GM18502 (cell line): ENCODE data around the gene PDE4D.
"Not testable (repeated sequence)": the region's sequence is repeated elsewhere in the genome, so short reads cannot be mapped to it uniquely, and the experiment has no call there.

Experiments used
- ATAC-seq: cut with Tn5 transposase; IDR thresholded peaks from one replicate; pipeline ENCODE4 v1.9.1; 2021; ENCODE audit warnings: mild to moderate bottlenecking; ENCODE audit not compliant: unreplicated experiment, poor library complexity

Gene PDE4D

DNA sequence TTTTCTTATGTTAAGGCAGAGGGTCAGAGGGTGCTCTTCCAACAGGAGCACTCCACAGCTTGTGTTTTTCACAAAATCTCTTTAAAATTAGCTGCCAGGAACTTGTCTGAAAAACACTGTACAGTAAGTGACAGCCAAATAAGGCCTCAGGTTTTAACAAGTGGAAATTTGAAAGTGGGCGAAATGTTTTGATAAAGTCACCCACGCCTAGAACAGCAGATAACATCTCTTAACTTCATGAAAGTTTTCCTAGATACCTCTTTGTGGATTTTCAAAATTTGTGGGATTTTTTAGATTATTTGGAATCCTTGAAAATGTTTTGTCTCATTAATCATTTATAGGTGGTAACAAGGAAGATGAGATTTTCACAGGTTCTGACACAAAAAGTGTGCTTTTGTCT, 121.3 kb downstream of the PDE4D start:
- no peak for ATAC-seq

DNA sequence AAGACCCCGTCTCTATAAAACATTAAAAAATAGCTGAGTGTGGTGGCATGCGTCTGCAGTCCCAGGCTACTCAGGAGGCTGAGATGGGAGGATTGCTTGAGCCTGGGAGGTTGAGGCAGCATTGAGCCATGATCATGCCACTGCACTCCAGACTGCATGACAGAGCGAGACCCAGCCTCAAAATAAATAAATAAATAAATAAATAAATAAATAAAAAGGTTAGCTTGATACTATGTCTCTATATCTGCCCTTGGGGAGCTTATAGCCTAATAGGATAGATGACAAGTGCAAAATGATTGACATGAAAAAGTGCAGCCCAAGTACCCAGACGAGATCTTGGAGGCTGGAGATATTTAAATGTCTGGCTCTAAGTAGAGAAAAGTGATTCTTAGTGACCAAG, 122.6 kb downstream of the PDE4D start:
- ATAC-seq = no peak

DNA sequence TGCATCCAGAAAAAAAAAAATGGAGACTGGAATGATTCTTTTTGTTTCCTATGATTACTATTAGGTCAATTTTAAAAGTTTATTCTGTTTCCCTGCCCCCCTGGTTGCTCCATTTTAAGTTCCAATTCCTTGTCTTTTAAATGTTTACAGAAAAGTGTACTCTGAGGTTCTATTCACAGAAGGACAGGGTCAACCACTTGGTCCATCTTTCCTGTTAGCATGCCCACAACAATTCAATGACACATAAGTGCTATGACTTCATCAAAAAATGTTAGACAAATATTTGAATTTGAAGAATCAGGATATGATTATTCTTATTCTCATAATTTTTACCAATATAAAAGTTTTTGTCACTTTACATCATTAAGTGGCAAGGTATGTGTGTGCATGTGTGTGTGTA, 123.7 kb downstream of the PDE4D start:
- ATAC-seq = no peak

DNA sequence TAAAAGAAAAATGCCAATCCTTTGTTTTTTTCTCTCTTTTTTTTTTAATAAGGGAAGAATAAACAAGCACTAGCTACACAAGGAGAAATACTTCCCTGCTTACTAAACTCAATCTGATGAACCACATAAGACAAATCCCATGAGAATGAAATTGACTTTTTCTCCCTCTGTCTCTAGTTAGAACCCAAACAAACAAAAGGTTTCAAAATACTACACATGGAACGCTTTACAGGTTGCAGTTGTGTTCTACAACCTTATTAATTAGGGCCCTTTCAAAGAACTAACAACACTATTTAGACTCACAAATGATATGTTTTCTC, 124.5 kb downstream of the PDE4D start:
- no peak for ATAC-seq

DNA sequence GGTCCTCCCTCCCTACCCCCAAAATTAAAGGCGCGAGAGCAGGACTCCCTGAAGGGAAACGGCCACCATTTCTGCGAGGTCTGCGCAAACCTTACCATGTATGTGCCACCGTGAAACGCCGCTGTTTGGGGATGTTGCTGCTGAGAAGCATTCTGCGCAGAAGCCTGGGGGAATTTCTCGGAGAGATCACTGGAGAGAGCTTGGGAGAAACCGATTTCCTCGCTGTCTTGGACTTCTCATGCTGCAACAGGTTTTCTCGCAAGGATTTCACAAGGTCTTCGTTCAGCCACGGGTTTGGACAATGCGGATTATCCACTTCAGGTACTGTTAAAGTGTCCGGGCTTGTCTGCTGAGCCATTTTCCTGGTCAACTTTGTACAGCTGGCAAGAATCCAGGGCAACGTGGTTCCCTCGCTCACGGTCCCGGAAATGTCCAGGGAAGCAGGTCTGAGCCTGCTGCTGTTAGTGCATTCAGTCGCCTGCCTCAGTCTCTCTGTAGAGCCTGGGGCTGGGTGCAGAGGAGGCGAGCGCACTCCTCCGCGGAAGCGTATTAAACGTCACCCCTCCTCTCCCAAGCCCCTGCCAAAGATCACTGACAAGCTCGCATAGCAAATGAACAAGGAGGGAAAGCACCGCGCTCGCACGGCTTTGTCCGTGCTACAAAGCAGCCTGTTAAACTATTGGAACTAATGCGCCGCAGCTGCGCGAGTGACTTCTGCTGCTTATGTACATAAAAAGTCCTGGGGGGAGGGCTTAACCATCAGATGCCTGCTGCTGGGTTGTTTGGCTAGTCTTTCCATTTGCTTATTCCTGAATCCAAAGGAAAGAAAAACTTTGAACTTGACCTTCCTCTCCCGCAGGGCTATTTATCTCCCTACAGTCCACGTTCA, 125.1 kb downstream of the PDE4D start:
- ATAC-seq = peak; percentile 78

DNA sequence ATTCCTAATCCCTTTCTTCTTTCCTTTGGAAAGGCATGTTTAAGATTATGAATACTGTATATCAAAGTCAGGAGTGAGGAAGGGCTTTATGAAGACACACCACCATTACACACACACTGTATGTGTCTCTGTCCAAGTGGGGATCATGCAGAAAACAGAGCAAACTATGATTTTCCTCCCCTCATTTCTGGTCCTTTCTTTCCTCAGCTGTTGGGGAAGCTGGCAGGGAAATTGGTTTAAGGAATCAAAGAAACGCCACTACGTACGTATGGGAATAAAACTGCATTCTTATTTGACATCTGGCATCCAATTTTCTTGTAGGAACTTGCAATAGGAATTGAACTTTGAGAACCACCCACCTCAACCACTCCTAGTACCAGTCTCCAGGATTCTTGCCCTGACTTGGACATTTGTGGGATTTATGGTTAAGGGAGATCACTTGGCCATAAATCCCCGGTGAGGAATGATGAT, 125.8 kb downstream of the PDE4D start:
- ATAC-seq = no peak

DNA sequence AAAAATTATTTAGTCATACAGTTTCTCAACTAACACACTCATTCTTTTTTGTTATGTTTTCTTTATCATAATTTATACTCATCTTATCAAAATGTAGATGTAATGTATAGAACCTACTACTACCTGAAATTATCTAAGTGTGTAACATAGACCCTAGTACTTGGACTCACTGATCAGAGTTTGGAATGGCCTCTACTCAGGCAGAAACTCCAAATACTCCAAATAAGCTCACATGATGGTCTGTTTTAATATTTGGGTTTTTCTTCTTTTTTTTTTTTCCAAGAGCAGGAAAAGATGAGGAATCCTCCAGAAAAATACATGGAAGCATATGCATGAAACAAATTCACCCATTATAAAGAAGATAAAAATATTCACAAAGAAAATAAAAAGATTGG, 126.3 kb downstream of the PDE4D start:
- no peak for ATAC-seq

DNA sequence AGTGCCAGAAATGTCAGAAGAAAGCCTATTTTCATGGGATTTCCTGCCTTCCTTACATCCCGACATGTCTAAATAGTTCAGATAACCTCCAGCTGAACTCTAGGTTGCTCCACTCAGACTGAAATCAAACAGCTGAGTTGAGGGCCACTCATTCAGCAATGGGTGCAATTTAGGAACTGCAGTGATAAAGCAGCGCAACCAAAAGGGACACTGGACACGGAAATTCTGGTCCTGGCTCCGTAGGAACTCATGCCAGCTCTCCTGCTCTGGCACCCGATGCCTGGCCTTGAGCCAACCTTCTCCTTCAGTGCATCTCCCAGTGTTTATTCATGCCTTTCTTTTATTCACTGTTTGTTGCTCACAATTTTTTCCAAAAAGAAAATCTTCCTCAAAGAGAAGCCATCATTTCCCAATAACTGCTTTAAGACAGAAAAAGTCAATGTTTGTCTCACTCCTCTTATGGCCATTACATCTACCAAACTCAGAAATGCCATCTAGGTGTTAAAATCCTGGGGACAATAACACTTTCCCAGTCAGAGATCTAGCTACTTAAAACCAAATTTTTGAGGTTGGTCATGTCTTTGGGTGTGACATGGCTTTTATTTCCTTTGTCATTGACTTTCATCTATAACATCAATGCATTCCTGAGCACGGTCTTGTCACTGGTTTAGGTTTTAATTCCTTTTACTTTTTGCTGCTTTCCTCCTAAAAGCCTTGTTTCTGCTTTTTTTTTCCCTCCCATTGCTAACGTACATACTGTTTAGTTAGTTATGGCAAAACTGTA, 126.9 kb downstream of the PDE4D start:
- no peak for ATAC-seq

DNA sequence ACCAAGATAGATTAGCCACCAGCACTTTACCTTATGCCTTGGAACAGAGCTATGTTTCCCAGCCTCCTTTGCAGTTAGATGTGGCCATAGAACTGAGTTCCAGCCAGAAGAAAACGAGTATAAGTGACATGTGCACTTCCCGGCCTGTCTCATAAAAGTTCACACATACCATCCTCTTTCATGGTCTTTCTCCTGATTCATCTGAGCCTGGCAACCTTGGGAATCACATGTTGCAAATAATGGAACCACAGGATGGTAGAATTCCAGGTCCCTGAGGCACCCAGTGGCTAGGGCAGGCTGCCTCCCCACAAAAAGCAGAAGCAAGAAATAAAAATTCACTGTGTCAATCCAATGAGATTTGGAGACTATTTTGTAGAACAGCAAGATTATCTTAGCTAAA, 128.1 kb downstream of the PDE4D start:
- no peak for ATAC-seq

DNA sequence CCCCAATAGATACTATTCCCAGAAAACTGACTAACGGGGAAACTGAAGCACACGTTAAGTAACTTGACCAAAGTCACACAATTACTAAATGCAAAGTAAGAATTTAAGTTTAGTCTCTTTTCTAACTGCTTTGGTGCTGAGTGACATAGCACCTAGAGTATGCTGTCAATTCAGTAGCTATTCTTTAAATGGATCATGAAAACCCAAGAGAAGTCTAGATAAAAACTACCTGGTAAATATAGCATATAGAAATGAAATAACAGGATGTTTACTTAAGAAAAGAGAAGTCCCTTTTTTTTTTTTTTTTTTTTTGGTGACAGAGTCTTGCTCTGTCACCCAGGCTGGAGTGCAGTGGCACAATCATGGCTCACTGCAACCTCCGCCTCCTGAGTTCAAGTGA, 129.2 kb downstream of the PDE4D start:
- no peak for ATAC-seq

DNA sequence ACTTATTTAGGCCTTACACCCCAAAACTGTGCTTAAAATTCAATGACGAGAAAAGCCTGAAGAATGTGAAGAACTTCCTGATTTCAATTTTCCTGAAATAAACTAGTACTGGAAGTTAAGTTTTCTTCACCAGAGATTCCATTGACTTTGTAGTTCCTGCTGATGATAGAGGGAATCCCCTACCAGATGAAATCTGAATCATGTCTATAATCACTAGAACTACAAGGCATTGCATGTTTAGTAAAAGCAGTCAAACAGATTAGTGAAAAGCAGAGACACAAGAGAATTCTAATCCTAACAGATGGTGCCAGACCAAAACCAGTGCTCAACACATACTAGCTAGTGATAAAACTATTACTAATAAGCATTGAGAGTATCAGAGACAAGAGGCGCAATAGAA, 130.0 kb downstream of the PDE4D start:
- no peak for ATAC-seq

DNA sequence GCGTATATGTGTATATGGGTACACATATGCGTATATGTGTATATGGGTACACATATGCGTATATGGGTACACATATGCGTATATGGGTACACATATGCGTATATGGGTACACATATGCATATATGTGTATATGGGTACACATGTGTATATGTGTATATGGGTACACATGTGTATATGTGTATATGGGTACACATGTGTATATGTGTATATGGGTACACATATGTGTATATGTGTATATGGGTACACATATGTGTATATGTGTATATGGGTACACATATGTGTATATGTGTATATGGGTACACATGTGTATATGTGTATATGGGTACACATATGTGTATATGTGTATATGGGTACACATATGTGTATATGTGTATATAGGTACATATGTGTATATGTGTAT, 131.3 kb downstream of the PDE4D start:
- ATAC-seq = not testable (repeated sequence)

DNA sequence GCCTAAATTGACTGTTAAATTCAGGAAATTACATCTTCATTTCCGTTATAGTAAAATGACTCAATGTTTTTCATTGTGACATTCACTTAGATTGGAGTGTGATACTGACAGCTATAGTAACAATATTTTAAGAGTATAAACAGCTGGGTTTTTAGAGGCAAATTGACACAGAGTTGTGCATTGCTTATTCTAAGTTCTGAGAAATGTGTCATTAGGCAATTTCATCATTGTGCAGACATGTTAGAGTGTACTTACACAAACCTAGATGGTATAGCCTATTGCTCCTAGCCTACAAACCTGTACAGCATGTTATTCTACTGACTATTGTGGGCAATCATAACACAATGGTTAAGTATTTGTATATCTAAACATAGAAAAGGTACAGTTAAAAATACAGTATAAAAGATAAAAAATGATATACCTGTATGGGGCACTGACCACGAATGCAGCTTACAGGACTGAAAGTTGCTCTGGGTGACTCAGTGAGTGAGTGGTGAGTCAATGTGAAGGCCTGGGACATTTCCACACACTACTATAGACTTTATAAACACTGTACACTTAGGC, 132.7 kb downstream of the PDE4D start:
- no peak for ATAC-seq

DNA sequence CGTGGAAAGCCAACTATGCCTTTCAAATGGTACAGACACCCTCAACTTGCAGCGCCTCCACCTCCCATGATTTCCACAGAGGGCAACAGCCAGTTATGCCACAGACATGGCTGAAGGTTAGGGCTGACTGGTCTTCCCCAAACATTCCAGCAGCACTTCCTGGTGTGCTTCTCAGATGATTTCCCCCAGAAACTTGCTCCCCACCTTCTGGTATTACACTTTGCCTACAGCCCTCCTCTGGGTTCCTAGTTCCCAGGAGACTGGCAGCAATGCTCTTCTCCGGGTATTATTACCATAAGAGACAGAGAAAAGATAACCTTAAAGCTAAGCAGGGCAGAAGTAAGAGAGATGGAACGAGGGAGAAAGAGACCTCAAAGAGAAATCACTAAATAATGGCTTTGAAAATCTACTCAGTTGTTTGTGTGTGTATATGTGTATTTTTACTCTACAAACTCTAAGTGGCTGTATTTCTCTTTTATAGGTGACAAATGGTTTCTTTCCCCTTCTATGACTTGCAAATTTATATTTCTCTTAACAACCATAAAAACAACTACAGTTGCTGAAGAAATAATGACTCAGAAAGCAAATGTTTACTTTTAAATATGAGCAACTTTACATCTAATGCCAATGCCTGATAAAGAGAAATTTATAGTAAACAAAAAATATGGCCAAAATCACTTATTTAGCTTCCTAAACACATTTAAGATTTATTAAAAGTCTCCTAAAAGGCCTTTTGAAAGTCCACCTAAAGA, 133.8 kb downstream of the PDE4D start:
- no peak for ATAC-seq

DNA sequence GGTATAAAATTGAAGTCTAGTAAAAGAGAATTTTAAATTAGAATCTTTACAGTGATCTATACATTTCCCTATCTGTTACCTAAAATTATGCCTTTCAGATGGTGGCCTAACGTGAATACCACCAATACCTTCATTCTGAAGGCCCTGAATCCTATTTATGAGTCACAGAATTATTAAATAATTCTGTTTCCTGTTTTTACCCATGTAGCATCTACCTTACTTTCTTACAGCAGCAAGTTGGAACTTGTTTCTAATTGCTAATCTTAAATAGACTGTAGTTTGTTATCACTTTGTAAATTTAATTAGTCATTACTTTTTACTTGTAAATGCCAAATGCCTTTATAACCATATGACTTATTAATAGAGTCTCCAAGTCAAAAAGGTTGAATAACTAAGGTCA, 135.0 kb downstream of the PDE4D start:
- no peak for ATAC-seq

DNA sequence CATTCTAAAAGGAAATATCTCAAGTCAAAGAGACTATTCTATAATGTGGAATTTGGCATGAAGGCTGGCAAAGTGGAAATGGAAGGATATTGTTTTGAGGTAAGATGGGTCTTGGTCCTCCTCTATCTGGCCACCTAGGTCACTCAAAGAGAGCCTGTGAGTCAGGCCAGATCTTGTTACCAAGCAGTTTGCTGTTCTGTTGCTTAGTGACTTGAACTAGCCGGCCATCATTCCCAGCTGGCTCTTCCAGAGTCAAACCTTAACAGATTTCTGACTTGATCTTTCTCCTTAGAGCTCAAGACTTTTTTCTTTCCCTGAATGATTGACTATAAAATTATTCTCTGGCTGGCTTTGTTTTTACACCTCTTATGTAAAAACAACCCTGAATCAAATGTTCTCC, 136.1 kb downstream of the PDE4D start:
- ATAC-seq = no peak

DNA sequence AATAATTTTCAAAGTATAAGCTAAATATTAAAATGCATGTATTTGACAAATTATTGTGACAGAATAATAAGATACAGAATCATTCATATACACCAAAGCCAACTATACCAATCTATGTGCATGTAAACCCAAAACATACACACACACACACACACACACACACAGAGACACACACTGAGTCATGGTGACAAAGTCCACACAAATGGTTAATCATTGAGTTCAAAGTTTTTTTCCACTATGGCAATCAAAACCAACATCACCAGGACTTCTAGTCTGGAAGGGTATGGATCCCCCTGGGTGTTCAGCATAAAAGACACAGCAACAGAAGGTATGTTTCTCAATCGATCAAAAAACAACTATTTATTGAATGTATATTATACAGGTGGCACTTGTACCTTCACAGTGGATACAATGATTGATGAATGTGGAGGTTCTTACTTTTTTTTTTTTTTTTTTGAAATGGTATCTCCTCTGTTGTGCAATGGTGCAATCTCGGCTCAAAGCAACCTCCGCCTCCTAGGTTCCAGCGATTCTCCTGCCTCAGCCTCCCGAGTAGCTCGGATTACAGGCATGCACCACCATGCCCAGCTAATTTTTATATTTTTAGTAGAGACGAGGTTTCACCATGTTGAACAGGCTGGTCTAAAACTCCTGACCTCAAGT, 137.0 kb downstream of the PDE4D start:
- no peak for ATAC-seq

DNA sequence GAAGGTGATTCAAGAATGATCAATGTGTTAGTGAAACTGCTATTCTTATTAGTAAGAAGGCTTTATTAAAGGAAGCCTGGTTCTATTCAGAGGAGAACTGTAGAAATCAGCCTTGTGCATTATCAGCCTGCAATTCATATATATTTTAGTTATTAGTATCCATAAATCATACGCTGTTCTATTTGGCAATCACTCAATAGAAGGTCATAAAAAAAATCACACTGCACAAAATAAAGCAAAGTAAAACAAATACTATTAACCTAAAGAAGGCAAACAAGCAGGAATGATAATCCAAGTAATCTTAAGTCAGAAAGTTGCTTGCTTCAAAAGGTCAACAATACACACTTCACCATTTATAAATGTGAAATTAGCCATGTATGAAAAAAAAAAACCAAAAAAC, 138.1 kb downstream of the PDE4D start:
- ATAC-seq = no peak

DNA sequence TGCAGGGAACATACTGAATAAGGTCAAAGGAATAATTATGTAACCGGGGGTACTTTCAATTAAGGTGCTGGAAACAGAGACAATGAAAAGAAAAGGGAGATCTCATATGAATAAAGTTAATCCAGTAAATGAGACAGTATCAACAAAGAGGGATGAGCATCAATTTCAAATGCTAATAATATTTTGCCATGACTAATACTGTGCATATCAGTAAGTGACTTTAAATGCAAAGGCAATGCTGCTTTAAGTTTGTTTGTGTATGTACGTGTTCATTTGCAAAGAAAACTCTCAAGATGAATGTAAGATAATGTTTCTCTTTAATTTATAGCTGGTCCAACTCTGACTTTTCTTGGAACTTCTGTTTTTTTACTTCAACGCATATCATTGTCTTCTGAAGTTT, 139.9 kb downstream of the PDE4D start:
- no peak for ATAC-seq
